Activated CD4-positive, alpha-beta T cell treated with anti-CD3 and anti-CD28 coated beads, Interleukin-2, amount 10 ng/mL, durations not matched to agents 24 days and 14 days (primary cell): ENCODE measurements around the gene EARS2. TPM values are rescaled to one million over a fixed set of nuclear protein-coding genes. Genes with fewer than 3 reads are reported as not detected.

Source experiments
- DNase-seq: peaks from one replicate; pipeline ENCODE4 v3.0.0; 2022
- H3K27ac Mint-ChIP-seq: one replicate; pipeline ENCODE4 v1.8.0; 2022; ENCODE audit warnings: mild to moderate bottlenecking, mixed read lengths
- H3K27me3 Mint-ChIP-seq: one replicate; pipeline ENCODE4 v1.8.0; 2022; ENCODE audit warnings: mixed read lengths
- H3K36me3 Mint-ChIP-seq: one replicate; pipeline ENCODE4 v1.8.0; 2022; ENCODE audit warnings: low read depth, mild to moderate bottlenecking, mixed read lengths
- H3K4me1 Mint-ChIP-seq: one replicate; pipeline ENCODE4 v1.8.0; 2021; ENCODE audit warnings: mixed read lengths
- H3K4me3 Mint-ChIP-seq: one replicate; pipeline ENCODE4 v1.8.0; 2022; ENCODE audit warnings: mild to moderate bottlenecking, moderate library complexity, mixed read lengths
- H3K9me3 Mint-ChIP-seq: one replicate; pipeline ENCODE4 v1.8.0; 2021; ENCODE audit warnings: mixed read lengths
- intact Hi-C: fragments of 100-400 bp; cut with micrococcal nuclease; formaldehyde crosslinking; loops from one replicate; pipeline ENCODE4 v1.15.1; 2023
- total RNA-seq: library from RNA; stranded (reverse); gene quantifications from 2 replicates; pipeline ENCODE4 v1.2.3, GENCODE V29; 2022

EARS2 gene
- total RNA-seq, 1 donor from 2014 or later: 31.4 TPM

DNA sequence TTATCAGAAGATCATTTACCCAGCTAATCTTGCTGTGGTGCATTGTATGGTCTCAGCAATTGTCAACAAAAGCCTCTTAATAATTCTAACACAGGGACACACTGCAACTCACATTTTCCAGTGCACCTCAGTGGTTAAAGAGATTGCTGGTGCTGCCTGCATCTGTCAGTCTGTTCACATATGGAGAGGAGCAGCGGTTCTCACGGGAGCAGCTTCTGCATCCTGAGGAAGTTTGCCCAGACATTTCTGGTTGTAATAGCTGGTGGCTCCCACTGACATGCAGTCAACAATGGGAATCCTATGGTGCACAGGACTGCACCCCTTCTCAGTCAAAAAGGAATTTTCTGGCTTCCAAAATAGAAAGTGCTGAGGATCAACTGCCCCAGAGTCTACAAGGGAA, 54.7 kb downstream of the EARS2 start:
- no peaks in the 10 kb centered on the region for H3K9me3 Mint-ChIP-seq
- H3K27ac Mint-ChIP-seq: no peak overlapping the region
- no peak overlapping the region for H3K4me3 Mint-ChIP-seq
- H3K36me3 Mint-ChIP-seq: peaks cover 7% of the 10 kb centered on the region
- H3K4me1 Mint-ChIP-seq: peaks cover 39% of the 10 kb centered on the region
- H3K27me3 Mint-ChIP-seq: no peaks in the 10 kb centered on the region
- intact Hi-C loops: no loop called here
- DNase-seq: no peak

DNA sequence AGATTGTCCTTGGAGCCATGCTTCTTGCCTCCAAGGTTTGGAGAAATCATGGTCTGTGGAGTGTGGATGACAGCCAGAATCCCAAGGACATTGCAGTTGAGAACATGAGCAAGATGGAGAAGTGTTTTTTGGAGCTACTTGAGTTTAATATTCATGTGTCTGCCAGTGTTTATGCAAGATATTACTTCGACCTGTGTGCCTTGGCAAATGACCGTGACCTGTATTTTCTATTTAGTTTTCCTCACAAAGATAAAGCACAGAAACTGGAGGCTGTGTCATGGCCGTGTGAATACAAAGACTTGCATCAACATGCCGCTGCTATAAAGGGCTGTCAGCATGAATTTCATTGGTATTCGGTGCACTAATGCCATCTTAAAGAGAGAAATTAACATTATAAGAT, 55.9 kb downstream of the EARS2 start:
- DNase-seq: no peak
- Mint-ChIP-seq H3K27ac (no peak overlapping the region), H3K4me3 (no peak overlapping the region), H3K4me1 (peaks cover 38% of the 10 kb centered on the region), H3K36me3 (peaks cover 11% of the 10 kb centered on the region), H3K27me3 (no peaks in the 10 kb centered on the region), H3K9me3 (no peaks in the 10 kb centered on the region)
- intact Hi-C loops: no loop called here

DNA sequence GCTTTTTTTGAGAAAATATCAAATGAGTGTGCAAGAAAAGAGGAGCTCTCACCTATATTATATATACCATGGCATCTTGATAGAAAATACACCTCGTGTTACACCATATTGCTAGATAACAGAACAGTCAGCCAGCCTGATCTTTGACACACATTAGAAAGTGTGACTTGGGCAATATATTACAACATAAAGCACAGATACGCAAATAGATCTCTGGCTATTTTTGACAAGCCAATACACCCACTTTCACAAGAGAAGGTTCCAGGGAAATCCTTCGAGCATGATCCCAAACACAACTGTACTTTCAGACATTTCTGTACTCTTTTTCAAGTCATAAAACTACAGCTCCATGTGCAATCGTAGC, 56.3 kb downstream of the EARS2 start:
- DNase-seq: no peak
- no peak overlapping the region for H3K4me3 Mint-ChIP-seq
- intact Hi-C loops: no loop called here
- peaks cover 34% of the 10 kb centered on the region for H3K4me1 Mint-ChIP-seq
- H3K27me3 Mint-ChIP-seq: no peaks in the 10 kb centered on the region
- peaks cover 12% of the 10 kb centered on the region for H3K36me3 Mint-ChIP-seq
- no peaks in the 10 kb centered on the region for H3K9me3 Mint-ChIP-seq
- H3K27ac Mint-ChIP-seq: no peak overlapping the region

DNA sequence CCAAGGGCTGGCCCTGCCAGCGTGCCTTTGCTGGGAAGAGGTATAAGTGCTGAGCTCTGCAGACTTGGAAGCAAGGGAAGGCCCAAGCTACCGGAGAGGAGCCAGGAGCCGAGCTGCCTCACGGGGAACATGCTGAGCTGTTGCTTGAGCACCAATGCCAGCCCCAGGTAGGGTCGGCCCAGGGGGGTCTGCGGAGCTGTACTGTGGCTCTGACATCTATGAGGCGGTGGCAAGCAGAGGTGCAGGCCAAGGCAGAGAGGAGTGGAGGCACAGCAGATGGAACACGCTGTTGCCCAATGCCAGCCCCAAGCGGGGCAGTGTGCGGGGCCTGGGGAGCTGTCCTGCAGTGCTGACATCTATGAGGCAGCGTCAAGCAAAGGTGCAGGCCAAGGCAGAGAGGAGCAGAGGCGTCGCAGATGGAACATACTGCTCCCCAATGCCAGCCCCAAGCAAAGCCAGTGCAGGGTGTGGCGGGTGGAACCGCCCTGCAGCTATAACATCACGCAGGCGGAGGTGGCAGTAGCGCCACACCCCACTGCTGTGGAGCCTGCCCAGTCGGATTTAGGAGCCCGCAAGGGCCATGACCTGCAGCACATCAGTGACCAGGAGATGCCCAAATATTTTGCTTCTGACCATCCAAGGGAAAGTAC, 56.8 kb downstream of the EARS2 start:
- no peak for DNase-seq
- Mint-ChIP-seq H3K9me3 (no peaks in the 10 kb centered on the region), H3K36me3 (peaks cover 16% of the 10 kb centered on the region), H3K27ac (no peak overlapping the region), H3K27me3 (no peaks in the 10 kb centered on the region), H3K4me3 (no peak overlapping the region), H3K4me1 (peaks cover 32% of the 10 kb centered on the region)
- intact Hi-C loops: no loop called here

DNA sequence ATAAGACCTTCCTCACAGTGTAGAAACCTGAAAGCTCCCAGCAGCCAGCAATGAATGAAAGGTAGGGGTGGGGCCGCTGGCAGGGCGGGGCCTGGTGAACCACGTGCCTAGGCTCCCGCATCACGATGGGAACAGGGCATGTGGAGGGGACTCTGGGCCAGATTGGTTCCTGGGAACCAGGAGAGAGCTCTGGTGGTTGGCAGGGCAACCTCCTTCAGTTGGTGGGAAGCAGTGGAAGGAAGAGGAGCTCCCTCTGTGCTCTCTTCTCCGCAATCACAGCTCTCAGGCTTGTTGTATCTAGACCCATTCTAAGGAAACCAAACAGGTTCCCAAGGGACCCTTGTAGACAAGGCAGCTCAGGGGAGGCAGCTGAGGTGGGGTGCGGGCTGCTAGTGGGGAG, 57.3 kb downstream of the EARS2 start:
- no peaks in the 10 kb centered on the region for H3K9me3 Mint-ChIP-seq
- peaks cover 30% of the 10 kb centered on the region for H3K4me1 Mint-ChIP-seq
- no peak overlapping the region for H3K27ac Mint-ChIP-seq
- no peaks in the 10 kb centered on the region for H3K27me3 Mint-ChIP-seq
- intact Hi-C loops: no loop called here
- DNase-seq: no peak
- peaks cover 18% of the 10 kb centered on the region for H3K36me3 Mint-ChIP-seq
- H3K4me3 Mint-ChIP-seq: no peak overlapping the region

DNA sequence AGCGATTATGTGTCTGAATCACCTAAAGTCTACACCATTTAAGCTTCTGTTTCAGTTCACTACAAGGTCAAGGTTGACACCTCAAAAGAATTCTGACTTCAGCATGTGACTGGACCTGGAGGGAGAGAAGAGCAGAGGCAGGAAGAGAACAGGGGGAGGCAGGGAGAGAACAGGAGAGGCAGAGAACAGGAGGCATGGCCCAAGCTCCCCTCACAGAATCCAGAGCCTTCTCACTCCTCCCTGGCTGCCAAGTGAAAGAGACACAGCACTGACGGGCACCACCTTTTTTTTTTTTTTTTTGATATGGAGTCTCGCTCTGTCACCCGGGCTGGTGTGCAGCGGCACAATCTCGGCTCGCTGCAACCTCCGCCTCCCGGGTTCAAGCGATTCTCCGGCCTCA, 58.3 kb downstream of the EARS2 start:
- peaks cover 24% of the 10 kb centered on the region for H3K4me1 Mint-ChIP-seq

DNA sequence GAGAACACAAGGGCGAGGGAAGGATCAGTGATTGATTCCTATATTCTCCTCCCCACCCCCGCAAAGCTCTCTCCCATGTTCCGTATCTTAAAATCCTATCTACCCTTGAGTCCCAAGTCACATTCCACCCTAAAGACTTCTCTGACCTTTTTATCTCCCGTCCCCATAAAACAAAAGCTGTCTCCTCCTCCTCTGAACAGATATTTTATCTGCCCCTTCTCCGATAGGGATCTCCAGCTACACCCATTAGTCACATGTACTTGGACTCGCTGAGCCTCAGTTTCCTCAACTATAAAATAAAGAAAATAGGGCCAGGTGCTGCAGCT, 59.6 kb downstream of the EARS2 start:
- H3K36me3 Mint-ChIP-seq: peaks cover 27% of the 10 kb centered on the region
- no peaks in the 10 kb centered on the region for H3K27me3 Mint-ChIP-seq
- H3K4me1 Mint-ChIP-seq: peaks cover 21% of the 10 kb centered on the region
- DNase-seq: no peak
- H3K4me3 Mint-ChIP-seq: no peak overlapping the region
- H3K9me3 Mint-ChIP-seq: no peaks in the 10 kb centered on the region
- no peak overlapping the region for H3K27ac Mint-ChIP-seq
- intact Hi-C loops: no loop called here

More for the DNA sequence above, 58.3 kb downstream of the EARS2 start:
- no peak for DNase-seq
- intact Hi-C loops: no loop called here
- Mint-ChIP-seq H3K27me3 (no peaks in the 10 kb centered on the region), H3K27ac (no peak overlapping the region), H3K4me3 (no peak overlapping the region), H3K36me3 (peaks cover 23% of the 10 kb centered on the region), H3K9me3 (no peaks in the 10 kb centered on the region)

DNA sequence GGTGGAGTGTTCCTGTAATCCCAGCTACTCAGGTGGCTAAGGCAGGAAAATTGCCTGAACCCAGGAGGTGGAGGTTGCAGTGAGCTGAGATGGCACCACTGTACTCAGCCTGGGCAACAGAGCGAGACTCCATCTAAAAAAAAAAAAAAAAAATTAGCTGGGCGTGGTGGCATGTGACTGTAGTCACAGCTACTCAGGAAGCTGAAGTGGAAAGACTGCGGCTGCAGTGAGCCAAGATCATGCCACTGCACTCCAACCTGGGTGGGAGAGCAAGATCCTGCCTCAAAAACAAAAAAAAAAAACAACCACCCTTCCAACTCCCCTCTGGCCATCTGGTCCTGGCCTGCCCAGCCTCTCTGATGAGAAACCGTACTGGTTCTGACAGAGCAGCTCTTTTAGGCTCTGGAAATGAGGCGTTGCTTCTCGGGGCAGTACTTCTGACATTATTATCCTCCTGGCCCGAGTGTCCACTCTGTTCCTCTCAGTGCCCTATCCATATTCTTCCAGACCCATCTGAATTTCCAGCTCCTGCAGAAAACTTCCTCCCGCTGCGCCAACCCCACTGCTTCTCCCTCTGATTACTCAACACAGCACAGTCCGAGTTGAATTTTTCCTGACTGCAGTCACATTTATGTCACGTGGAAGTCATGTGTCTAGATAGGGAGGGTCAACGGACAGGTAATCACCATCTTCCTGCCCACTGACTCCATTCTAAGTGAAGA, 60.2 kb downstream of the EARS2 start:
- Mint-ChIP-seq H3K4me3 (no peak overlapping the region), H3K9me3 (no peaks in the 10 kb centered on the region), H3K27me3 (no peaks in the 10 kb centered on the region), H3K4me1 (peaks cover 18% of the 10 kb centered on the region), H3K36me3 (peaks cover 32% of the 10 kb centered on the region), H3K27ac (peak overlapping the region; percentile 0)
- DNase-seq: no peak
- intact Hi-C loops: no loop called here

DNA sequence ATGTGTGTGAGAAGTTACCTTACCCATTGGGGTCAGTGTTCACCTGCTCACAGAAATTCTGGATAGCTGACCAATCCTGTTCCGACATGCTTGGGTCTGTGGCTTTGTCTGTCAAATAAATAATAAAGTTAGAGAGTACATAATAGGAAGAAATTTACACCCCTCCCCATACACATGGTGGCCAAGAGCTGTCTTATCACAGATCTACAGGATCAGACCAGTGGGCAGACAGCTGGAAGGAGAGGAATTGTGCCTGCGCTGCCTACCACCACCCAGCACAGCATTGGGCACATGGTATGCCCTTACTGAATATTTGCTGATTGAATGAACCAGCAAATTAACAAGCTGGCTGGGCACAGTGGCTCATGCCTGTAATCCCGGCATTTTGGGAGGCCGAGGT, 61.5 kb downstream of the EARS2 start:
- Mint-ChIP-seq H3K27me3 (no peaks in the 10 kb centered on the region), H3K27ac (no peak overlapping the region), H3K4me3 (no peak overlapping the region), H3K9me3 (no peaks in the 10 kb centered on the region), H3K4me1 (peaks cover 15% of the 10 kb centered on the region), H3K36me3 (peaks cover 41% of the 10 kb centered on the region)
- DNase-seq: no peak
- intact Hi-C loops: no loop called here

DNA sequence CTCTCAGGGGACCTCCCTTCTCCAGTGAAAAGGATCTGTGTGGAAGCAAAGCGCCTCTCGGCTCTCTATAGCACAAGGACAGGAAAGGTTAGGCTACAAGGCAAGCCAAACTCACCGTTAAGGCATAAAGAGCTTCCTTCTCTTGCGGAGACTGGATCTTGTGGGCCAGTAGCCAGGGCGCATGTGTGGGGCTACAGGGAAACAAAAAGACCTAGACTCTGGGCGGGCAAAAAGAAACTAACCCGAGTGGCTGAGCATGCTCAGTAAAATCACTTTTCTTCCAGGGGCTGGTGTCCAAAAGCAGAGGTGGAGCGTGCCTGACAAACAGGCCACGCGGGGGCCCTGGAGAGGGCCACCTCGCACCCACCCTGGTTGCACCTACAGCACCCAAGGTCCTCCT, 63.0 kb downstream of the EARS2 start:
- Mint-ChIP-seq H3K4me3 (no peak overlapping the region), H3K36me3 (peaks cover 52% of the 10 kb centered on the region), H3K9me3 (no peaks in the 10 kb centered on the region), H3K27ac (no peak overlapping the region), H3K27me3 (no peaks in the 10 kb centered on the region), H3K4me1 (peaks cover 12% of the 10 kb centered on the region)
- intact Hi-C loops: no loop called here
- DNase-seq: no peak

DNA sequence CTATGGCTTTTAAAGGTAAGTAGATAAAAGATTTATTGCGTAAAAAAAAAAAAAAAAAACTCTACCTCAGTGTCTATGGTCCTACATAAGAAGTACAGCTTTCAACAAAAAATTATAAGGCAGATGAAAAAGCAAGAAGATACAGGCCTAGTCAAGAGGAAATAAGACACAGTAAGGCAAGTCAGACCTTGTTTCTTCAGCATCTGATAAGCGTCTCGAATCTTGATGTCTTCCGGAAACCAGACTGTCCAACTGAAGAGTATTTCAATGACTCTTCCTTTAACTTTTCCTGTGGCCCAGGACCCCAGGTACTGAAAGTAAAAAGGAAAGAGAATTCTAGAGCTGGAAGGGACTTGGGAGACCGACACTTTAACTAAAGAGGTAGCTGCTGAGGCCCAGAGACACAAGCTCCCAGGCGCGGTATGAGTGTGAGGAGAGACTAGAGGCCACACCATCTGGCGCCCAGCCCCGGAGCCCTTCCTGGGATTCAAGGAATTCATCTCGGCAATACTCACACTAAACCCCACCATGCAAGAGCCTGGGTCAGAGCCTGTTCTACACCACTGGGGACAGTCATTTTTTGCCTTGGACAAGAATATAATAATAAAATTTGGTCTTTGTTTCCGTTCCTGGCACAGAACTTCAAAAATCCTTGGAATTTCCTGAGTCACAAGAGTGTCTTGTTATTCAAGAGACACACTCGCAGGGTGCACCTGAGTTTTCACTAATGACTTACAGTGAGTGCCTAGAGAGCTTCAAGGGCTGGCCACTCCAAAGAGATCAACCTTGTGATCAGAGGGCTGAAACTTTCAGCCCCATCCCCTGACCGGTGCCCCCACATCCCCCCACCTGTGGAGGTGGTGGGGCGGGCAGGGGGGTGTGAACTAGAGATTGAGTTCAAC, 65.4 kb downstream of the EARS2 start:
- peak overlapping the region; percentile 48 for H3K27ac Mint-ChIP-seq
- no peaks in the 10 kb centered on the region for H3K27me3 Mint-ChIP-seq
- intact Hi-C loops: no loop called here
- peaks cover 63% of the 10 kb centered on the region for H3K36me3 Mint-ChIP-seq
- DNase-seq: no peak
- H3K9me3 Mint-ChIP-seq: no peaks in the 10 kb centered on the region
- no peak overlapping the region for H3K4me3 Mint-ChIP-seq
- peaks cover 2% of the 10 kb centered on the region for H3K4me1 Mint-ChIP-seq

DNA sequence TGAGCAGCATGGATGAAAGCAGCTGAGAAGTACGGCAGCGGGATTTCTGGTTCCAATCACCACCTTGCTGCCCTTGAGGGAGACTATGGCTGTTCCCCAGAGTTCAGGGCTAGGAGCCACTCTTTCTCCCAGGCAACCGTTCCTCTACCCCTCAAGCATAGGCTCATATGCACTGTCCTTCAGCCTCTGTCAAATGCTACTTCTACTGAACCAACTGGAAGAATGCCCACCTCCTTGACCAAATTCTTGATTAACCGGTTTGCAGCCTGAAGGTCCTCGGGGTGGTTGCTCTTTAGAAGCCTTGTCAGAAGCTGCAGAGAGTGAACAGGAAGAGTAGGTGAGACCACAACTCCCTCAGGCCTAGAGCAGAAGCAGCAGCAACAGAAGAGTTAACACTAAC, 70.7 kb downstream of the EARS2 start:
- no peaks in the 10 kb centered on the region for H3K27me3 Mint-ChIP-seq
- peaks cover 70% of the 10 kb centered on the region for H3K36me3 Mint-ChIP-seq
- no peaks in the 10 kb centered on the region for H3K4me1 Mint-ChIP-seq
- intact Hi-C loops: no loop called here
- DNase-seq: no peak
- no peak overlapping the region for H3K27ac Mint-ChIP-seq
- no peaks in the 10 kb centered on the region for H3K9me3 Mint-ChIP-seq
- H3K4me3 Mint-ChIP-seq: no peak overlapping the region

DNA sequence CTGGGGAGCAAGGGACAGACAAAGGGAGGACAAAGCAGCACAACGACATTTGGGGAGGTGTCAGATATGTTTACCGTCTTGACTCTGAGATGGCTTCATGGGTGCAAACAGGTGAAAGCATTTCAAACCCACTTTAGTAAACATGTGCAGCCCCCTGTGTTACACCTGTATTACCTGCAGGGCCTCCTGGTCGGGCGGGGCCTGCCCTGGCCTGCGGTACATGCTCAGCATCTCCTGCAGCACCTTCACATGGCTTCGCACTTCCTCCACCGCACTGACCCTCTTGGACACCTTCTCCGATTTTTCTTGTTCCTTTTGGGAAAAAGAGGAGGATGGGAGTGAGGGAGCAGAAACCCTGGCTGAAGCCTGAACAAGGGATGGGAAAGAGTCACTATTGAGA, 71.3 kb downstream of the EARS2 start:
- Mint-ChIP-seq H3K27me3 (no peaks in the 10 kb centered on the region), H3K36me3 (peaks cover 70% of the 10 kb centered on the region), H3K9me3 (no peaks in the 10 kb centered on the region), H3K27ac (no peak overlapping the region), H3K4me1 (no peaks in the 10 kb centered on the region), H3K4me3 (no peak overlapping the region)
- DNase-seq: no peak
- intact Hi-C loops: no loop called here

DNA sequence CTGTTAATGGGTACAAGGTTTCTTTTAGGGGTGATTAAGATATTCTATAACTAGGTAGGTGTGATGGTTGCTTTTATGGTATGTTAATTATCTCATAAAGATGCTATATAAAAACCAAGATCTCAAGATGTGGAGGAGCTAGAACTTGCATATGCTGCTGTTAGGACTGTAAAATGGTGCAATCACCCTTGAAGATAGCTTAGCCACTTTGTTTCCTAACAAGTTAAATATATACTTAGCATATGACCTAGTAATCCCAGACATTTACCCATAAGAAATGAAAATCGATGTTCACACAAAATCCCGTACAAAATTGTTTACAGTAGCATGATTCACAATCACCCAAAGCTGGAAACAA, 71.9 kb downstream of the EARS2 start:
- Mint-ChIP-seq H3K9me3 (no peaks in the 10 kb centered on the region), H3K27ac (no peak overlapping the region), H3K36me3 (peaks cover 68% of the 10 kb centered on the region), H3K4me3 (no peak overlapping the region), H3K27me3 (no peaks in the 10 kb centered on the region), H3K4me1 (no peaks in the 10 kb centered on the region)
- intact Hi-C loops: no loop called here
- DNase-seq: no peak
